ENCODE results near the gene SAMD5.

DNA sequence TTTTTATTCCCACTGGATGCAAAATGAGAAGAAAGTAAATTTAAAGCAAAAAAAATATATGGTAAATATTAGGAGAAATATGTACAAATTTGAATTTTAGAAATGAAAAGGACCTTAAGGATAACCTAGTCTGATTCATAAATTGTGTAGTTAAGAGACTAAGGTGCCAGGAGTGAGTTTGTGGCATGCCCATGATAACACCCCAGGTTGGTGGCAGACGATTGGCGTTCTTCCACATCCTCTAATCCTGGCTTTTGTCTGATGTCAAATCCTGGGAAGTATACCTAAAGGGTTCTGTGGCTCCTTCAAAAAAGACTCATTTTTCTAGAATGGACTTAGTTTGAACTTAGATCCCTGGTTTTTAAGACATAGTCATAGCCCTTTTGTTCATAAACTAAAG is 62.2 kb downstream of the SAMD5 start:
- TF ChIP-seq CTCF (conservative IDR thresholded peaks at IDR 0.05; ENCODE audit: low read depth, low read length) = no peak
- no peak for TF ChIP-seq EZH2 (IDR thresholded peaks at IDR 0.05; ENCODE audit: borderline replicate concordance, low read depth, low read length, poor library complexity, severe bottlenecking)
